NB4 (cell line): ENCODE results near the gene DBP.

Experiments
- DNase-seq: peaks from one replicate; pipeline ENCODE4 v3.0.0; 2010; ENCODE audit warnings: low read depth
- H3K4me3 ChIP-seq: one replicate; pipeline ENCODE4 v1.5.1; 2011; ENCODE audit warnings: mild to moderate bottlenecking, low read depth, low read length, moderate library complexity
- CTCF ChIP-seq: IDR thresholded peaks from one replicate; pipeline ENCODE4 v1.5.1; 2012; ENCODE audit warnings: low read depth, low read length
- MYC ChIP-seq: IDR thresholded peaks from 2 replicates; pipeline ENCODE4 v1.6.1; 2011; ENCODE audit warnings: low read depth, low read length
- POLR2A ChIP-seq: IDR thresholded peaks from 2 replicates; pipeline ENCODE4 v1.6.1; 2011; ENCODE audit warnings: mild to moderate bottlenecking; ENCODE audit not compliant: insufficient read length; ENCODE audit errors: extremely low read depth
- TF ChIP-seq, protein P1 (sequence below): IDR thresholded peaks from 2 replicates; pipeline ENCODE4 v1.6.1; 2011; ENCODE audit warnings: low read depth, low read length

The DBP gene

DNA sequence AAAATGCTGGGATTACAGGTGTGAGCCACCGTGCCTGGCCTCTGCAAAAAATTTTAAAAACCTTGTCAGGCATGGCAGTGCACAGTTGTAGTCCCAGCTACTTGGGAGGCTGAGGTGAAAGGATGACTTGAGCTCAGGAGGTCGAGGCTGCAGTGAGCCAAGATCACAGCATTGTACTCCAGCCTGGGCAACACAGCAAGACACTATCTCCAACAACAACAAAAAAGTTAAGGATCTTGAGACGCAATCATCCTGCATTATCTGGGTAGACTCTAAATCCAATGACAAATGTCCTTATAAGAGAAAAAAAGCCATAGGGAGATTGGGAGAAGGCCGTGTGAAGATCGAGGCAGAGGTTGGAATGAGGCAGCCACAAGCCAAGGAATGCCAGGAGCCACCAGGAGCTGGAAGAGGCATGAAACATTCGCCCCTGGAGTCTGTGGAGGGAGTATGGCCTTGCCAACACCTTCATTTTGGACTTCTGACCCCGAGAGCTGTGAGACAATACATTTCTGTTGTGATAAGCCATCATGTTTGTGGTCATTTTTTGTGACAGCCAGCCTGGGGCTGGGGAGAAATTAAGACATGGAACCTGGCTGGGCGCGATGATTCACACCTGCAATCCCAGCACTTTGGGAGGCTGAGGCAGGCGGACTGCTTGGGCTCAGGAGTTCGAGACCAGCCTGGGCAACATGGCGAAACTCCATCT is 13.9 kb upstream of the DBP start:
- no peak for DNase-seq
- no peak overlapping the region for H3K4me3 ChIP-seq
- no peak for TF ChIP-seq MYC
- TF ChIP-seq CTCF: no peak
- no peak for TF ChIP-seq POLR2A
- TF ChIP-seq, protein P1, sequence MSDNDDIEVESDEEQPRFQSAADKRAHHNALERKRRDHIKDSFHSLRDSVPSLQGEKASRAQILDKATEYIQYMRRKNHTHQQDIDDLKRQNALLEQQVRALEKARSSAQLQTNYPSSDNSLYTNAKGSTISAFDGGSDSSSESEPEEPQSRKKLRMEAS: no peak

DNA sequence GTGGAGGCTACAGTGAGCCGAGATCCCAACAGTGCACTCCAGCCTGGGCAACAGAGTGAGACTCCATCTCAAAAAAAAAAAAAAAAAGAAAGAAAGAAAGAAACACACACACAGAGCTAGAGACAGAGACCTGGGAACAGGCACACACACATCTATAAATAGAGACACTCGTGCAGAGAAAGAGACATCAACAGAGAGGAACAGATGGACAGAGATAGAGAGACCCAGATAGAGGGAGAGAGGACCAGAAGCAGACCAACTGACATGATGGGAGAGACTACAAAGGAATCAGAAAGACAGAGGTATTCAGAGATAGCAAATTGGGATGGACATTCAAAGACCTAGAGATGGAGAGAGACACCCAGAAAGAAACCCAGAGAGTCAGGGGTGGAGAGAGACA is 11.0 kb upstream of the DBP start:
- no peak overlapping the region for H3K4me3 ChIP-seq
- no peak for DNase-seq
- TF ChIP-seq POLR2A (no peak), CTCF (no peak)

- DNase-seq: no peak
These were observed 9.6 kb upstream of the DBP start for GRCh38 chr19:48646722-48647216.

GRCh38 chr19:48646001-48646721 is 9.0 kb upstream of the DBP start, which contains the start of gene CA11:
CA11 (minus strand) TSS chr19:48646187; CDS start chr19:48645632, 555 bp downstream.
- peak; percentile 99 for DNase-seq
- H3K4me3 ChIP-seq: peak within 1 kb of the TSS; percentile 17
- TF ChIP-seq POLR2A (no peak), CTCF (peak; percentile 100)

More at GRCh38 chr19:48646722-48647216, 9.6 kb upstream of the DBP start:
- no peak overlapping the region for H3K4me3 ChIP-seq
- TF ChIP-seq MYC: no peak
- TF ChIP-seq CTCF: no peak
- TF ChIP-seq, protein P1: no peak
- no peak for TF ChIP-seq POLR2A

DNA sequence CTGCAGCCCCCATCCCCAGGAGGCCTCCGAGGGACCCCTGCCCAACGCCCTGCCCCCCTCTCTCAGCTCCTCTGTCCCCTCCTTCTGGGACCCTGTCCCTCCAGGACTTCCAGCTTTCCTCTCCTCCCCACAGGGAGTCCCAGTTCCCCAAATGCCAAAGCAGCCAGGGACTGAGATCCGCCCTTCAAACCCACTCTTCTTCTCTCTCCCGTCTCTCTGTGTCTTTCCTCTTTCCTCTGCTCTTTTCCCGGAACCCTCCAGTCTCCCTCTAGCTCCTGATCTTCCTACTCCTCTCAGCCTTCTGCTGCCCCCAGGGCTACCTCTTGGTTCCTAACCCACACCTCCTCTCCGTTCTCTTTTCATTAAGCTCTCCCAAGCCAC is 8.4 kb upstream of the DBP start:
- TF ChIP-seq MYC: no peak
- TF ChIP-seq, protein P1: no peak
- no peak overlapping the region for H3K4me3 ChIP-seq
- DNase-seq: peak; percentile 51

DNA sequence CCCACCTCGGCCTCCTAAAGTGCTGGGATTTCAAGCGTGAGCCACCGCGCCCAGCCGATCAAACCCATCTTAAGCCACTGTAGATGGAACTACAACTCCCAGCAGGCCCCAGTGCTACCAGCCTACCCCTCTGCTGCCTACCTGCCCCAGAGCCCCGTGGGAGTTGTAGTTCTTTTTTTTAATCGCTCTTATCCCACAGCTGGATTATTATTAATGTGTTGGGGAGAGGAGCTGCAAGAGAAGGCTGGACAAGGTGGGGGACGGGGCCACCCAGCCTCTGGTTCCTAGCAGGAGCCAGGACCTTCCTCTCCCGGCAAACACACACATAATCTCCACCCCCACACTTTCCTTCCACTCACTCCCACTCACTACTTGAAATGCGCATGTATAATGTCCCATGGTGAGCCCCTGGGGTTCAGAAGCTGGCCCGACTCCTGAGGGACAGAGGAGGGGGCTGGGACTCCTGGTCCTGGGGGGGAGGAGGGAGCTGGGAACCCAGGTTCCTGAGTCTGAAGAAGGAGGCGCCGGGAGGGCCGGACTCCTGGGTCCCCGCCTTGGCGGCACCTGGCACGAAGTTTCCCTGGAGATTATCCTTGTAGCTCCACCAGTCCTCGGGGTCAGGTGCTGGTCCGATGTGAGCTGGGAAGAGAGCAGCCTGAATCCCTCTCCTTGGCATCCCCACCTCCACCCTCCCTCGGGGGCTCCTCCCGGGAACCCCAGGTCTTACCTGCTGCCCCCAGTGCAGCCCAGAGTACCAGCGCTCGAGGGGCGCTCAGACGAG is 7.8 kb upstream of the DBP start:
- no peak for TF ChIP-seq CTCF
- TF ChIP-seq POLR2A: no peak
- TF ChIP-seq, protein P1: no peak
- TF ChIP-seq MYC: no peak
- no peak overlapping the region for H3K4me3 ChIP-seq
- DNase-seq: peak; percentile 94
